ENCODE measurements around the gene HSD17B4. TPM values are rescaled to one million over a fixed set of nuclear protein-coding genes. Genes with fewer than 3 reads are reported as not detected.
"Not testable (repeated sequence)": the region's sequence is repeated elsewhere in the genome, so short reads cannot be mapped to it uniquely, and the experiment has no call there.

HSD17B4 gene
- total RNA-seq, 4 donors from 2014 or later, result 71.6 to 90.6 (median 86.2) TPM

GRCh38 chr5:119478781-119479180 lies 26.5 kb downstream of the HSD17B4 start:
- TF ChIP-seq EP300 (IDR thresholded peaks at IDR 0.05) (no peak), POLR2AphosphoS5 (IDR thresholded peaks at IDR 0.05) (no peak), POLR2A (IDR thresholded peaks at IDR 0.05; ENCODE audit: low read depth) (no peak)
- TF ChIP-seq, protein P1, sequence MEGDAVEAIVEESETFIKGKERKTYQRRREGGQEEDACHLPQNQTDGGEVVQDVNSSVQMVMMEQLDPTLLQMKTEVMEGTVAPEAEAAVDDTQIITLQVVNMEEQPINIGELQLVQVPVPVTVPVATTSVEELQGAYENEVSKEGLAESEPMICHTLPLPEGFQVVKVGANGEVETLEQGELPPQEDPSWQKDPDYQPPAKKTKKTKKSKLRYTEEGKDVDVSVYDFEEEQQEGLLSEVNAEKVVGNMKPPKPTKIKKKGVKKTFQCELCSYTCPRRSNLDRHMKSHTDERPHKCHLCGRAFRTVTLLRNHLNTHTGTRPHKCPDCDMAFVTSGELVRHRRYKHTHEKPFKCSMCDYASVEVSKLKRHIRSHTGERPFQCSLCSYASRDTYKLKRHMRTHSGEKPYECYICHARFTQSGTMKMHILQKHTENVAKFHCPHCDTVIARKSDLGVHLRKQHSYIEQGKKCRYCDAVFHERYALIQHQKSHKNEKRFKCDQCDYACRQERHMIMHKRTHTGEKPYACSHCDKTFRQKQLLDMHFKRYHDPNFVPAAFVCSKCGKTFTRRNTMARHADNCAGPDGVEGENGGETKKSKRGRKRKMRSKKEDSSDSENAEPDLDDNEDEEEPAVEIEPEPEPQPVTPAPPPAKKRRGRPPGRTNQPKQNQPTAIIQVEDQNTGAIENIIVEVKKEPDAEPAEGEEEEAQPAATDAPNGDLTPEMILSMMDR (IDR thresholded peaks at IDR 0.05), result no peak
- H3K4me3 ChIP-seq, result no peak overlapping the region
- H3K36me3 ChIP-seq, result peaks cover 4 to 67% (median 42%) of the 10 kb centered on the region in 4 donors
- no peaks in the 10 kb centered on the region for H3K9me3 ChIP-seq
- H3K27me3 ChIP-seq, result no peaks in the 10 kb centered on the region
- WGBS, result 96% methylated on average over 3 of the region's 3 CpGs
- DNase-seq (ENCODE audit: extremely low spot score), result no peak
- no peak overlapping the region for H3K27ac ChIP-seq (replicated peaks in 1 of 4)
- intact Hi-C loops (cut with DNase I), result no loop called here
- no peaks in the 10 kb centered on the region for H3K4me1 ChIP-seq

DNA sequence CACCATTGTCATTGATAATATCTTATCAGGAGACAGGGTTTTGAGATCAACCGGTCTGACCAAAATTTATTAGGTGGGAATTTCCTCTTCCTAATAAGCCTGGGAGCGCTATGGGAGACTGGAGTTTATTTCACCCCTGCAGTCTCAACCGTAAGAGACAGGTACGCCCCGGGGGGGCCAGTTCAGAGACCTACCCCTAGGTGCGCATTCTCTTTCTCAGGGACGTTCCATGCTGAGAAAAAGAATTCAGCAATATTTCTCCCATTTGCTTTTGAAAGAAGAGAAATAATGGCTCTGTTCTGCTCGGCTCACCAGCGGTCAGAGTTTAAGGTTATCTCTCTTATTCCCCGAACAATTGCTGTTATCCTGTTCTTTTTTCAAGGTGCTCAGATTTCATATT lies 28.3 kb downstream of the HSD17B4 start:
- 82% methylated on average over 9 of the region's 10 CpGs for WGBS
- H3K27ac ChIP-seq (replicated peaks in 1 of 4); intact Hi-C loops (cut with DNase I); H3K4me1 ChIP-seq; H3K4me3 ChIP-seq; DNase-seq (ENCODE audit: extremely low spot score); H3K9me3 ChIP-seq; H3K27me3 ChIP-seq: not testable (repeated sequence)
- peaks cover 4 to 63% (median 41%) of the 10 kb centered on the region in 4 donors for H3K36me3 ChIP-seq

GRCh38 chr5:119483155-119483554 lies 30.9 kb downstream of the HSD17B4 start:
- Histone ChIP-seq H3K9me3 (no peaks in the 10 kb centered on the region), H3K4me3 (no peak overlapping the region), H3K27me3 (no peaks in the 10 kb centered on the region), H3K4me1 (no peaks in the 10 kb centered on the region), H3K36me3 (peaks cover 4 to 57% (median 33%) of the 10 kb centered on the region in 4 donors), H3K27ac (replicated peaks in 1 of 4) (no peak overlapping the region)
- no peak for DNase-seq (ENCODE audit: extremely low spot score)
- intact Hi-C loops (cut with DNase I), result no loop called here
- 92% methylated on average over 1 of the region's 1 CpG for WGBS
- TF ChIP-seq, protein P1 (IDR thresholded peaks at IDR 0.05), result no peak
- TF ChIP-seq POLR2AphosphoS5 (IDR thresholded peaks at IDR 0.05), result no peak
- TF ChIP-seq EP300 (IDR thresholded peaks at IDR 0.05), result no peak
- no peak for TF ChIP-seq POLR2A (IDR thresholded peaks at IDR 0.05; ENCODE audit: low read depth)

DNA sequence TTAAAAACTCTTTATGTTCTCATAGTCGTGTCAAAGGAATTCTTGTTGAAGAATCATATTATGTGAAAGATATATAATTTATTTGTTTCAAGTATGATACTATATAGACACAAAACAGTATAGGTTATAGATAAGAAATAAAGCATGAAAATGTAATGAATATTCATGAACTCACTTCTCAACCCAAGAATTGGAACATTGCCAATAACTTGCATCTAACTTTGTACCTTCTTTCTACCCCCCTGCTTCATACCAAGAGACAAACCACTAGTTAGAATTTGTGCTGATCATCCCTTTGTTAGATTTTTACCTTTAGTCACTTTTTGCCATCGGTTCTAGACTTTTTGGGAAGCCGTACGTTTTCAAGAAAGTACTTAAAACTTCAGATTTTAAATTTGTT lies 32.6 kb downstream of the HSD17B4 start:
- DNase-seq (ENCODE audit: extremely low spot score), result no peak
- H3K27me3 ChIP-seq, result no peaks in the 10 kb centered on the region
- H3K27ac ChIP-seq (replicated peaks in 1 of 4), result no peak overlapping the region
- TF ChIP-seq, protein P1 (IDR thresholded peaks at IDR 0.05), result no peak
- TF ChIP-seq POLR2A (IDR thresholded peaks at IDR 0.05; ENCODE audit: low read depth) (no peak), POLR2AphosphoS5 (IDR thresholded peaks at IDR 0.05) (no peak), EP300 (IDR thresholded peaks at IDR 0.05) (no peak)
- no peak overlapping the region for H3K4me3 ChIP-seq
- H3K9me3 ChIP-seq, result no peaks in the 10 kb centered on the region
- peaks cover 0 to 56% (median 25%) of the 10 kb centered on the region in 4 donors for H3K36me3 ChIP-seq
- intact Hi-C loops (cut with DNase I), result no loop called here
- H3K4me1 ChIP-seq, result no peaks in the 10 kb centered on the region
- WGBS, result 99% methylated on average over 4 of the region's 4 CpGs

DNA sequence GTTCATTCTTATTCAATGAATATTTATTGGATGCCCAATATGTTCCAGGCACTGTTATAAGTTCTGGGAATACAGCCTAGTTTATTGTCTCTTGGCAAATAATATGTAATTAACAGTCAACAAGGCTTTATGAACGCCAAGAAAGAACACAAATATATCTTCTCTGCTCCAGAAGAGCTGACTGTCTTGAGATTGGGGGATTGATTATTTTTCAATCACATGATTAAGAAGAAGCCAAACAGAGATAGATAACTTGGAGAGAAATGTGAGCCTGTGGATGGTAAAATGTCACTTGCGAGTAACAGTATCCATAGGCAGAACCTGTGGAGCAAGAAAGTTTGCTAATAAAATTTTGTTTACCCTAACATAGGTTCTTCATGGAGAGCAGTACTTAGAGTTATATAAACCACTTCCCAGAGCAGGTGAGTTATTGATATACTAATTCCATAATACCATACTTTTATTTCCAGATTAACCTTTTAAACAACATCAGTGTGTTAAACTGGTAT lies 49.4 kb downstream of the HSD17B4 start:
- DNase-seq (ENCODE audit: extremely low spot score), result no peak
- Histone ChIP-seq H3K27ac (replicated peaks in 1 of 4) (no peak overlapping the region), H3K9me3 (peaks cover 0 to 14% (median 11%) of the 10 kb centered on the region in 4 donors), H3K4me3 (no peak overlapping the region), H3K36me3 (peaks cover 8 to 61% (median 30%) of the 10 kb centered on the region in 4 donors), H3K27me3 (no peaks in the 10 kb centered on the region), H3K4me1 (no peaks in the 10 kb centered on the region)
- intact Hi-C loops (cut with DNase I), result no loop called here
- WGBS, result 96% methylated on average over 2 of the region's 2 CpGs
- TF ChIP-seq, protein P1 (IDR thresholded peaks at IDR 0.05), result no peak
- TF ChIP-seq EP300 (IDR thresholded peaks at IDR 0.05), result no peak
- TF ChIP-seq POLR2A (IDR thresholded peaks at IDR 0.05; ENCODE audit: low read depth), result no peak
- no peak for TF ChIP-seq POLR2AphosphoS5 (IDR thresholded peaks at IDR 0.05)

GRCh38 chr5:119503939-119504338 lies 51.6 kb downstream of the HSD17B4 start:
- H3K36me3 ChIP-seq, result peaks cover 5 to 53% (median 23%) of the 10 kb centered on the region in 4 donors
- H3K9me3 ChIP-seq, result peaks cover 0 to 14% (median 11%) of the 10 kb centered on the region in 4 donors
- intact Hi-C loops (cut with DNase I); H3K4me1 ChIP-seq; DNase-seq (ENCODE audit: extremely low spot score); H3K27ac ChIP-seq (replicated peaks in 1 of 4); H3K27me3 ChIP-seq; H3K4me3 ChIP-seq: not testable (repeated sequence)
- 100% methylated on average over 4 of the region's 4 CpGs for WGBS

Data from esophagus muscularis mucosa (tissue), 4 donors.